ENCODE measurements around the gene ARSA. TPM values are rescaled to one million over a fixed set of nuclear protein-coding genes. Genes with fewer than 3 reads are reported as not detected.
"Not testable (repeated sequence)": the region's sequence is repeated elsewhere in the genome, so short reads cannot be mapped to it uniquely, and the experiment has no call there.

The ARSA gene
- total RNA-seq (2014; rRNA removed; shearing (Covaris generic)) = 19.4 and 24.1 TPM in 2 replicates

- in situ Hi-C loops (cut with HindIII; ENCODE audit: low sequenced_read_pairs) = no loop called here
- peak; percentile 85 for DNase-seq (ENCODE audit: low spot score)
Measured at GRCh38 chr22:50627642-50628542, at the start of gene ARSA. TSS of gene ARSA (minus strand) at chr22:50628152. CDS start at chr22:50627779, 373 bp downstream.

- in situ Hi-C loops (cut with HindIII; ENCODE audit: low sequenced_read_pairs) = no loop called here
- no peak for DNase-seq (ENCODE audit: low spot score)
Measured at GRCh38 chr22:50676661-50677492, 48.9 kb upstream of the ARSA start.

DNA sequence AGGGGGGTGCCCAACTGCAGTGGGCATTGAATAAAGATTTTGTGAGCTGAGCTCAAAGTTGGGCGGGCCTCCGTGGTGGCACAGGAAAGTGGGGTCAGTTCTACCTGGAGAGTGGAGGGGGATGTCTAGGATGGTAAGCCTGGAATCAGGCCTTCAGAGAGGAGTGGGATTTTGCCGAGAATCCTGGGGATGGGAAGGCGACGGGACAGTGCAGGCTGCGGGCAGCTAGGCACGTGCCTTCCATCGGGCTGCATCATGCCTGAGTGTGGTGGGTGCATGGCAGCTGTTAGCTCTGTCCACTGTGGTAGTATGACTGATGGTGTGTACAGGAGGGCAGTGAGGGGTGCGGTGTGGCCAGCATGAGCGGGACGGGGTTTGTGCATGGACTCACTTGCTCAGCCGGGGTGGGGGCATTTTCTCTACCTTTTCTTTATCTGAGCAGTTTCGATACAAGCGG is 48.3 kb upstream of the ARSA start:
- in situ Hi-C loops (cut with HindIII; ENCODE audit: low sequenced_read_pairs) = no loop called here
- DNase-seq (ENCODE audit: low spot score) = no peak

GRCh38 chr22:50675553-50676179 is 47.7 kb upstream of the ARSA start:
- in situ Hi-C loops (cut with HindIII; ENCODE audit: low sequenced_read_pairs) = no loop called here
- DNase-seq (ENCODE audit: low spot score) = no peak

GRCh38 chr22:50674606-50675552 is 46.9 kb upstream of the ARSA start:
- in situ Hi-C loops (cut with HindIII; ENCODE audit: low sequenced_read_pairs) = no loop called here
- peak; percentile 49 for DNase-seq (ENCODE audit: low spot score)

DNA sequence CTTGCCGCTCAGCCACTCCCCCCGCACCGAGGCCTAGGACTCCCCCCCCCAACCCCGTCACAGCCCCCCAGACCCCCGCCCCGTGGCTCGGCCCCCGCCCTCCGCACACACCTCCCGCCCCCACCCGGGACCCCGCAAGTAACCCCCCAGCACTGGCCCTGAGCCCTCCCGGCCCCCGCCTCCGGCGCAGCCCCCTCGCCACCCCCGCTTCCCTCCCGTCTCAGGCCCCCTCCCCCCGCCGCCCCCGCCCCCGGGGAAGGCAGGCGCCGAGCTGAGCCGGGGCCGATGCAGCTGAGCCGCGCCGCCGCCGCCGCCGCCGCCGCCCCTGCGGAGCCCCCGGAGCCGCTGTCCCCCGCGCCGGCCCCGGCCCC is 46.2 kb upstream of the ARSA start:
- in situ Hi-C loops (cut with HindIII; ENCODE audit: low sequenced_read_pairs) = no loop called here
- no peak for DNase-seq (ENCODE audit: low spot score)

DNA sequence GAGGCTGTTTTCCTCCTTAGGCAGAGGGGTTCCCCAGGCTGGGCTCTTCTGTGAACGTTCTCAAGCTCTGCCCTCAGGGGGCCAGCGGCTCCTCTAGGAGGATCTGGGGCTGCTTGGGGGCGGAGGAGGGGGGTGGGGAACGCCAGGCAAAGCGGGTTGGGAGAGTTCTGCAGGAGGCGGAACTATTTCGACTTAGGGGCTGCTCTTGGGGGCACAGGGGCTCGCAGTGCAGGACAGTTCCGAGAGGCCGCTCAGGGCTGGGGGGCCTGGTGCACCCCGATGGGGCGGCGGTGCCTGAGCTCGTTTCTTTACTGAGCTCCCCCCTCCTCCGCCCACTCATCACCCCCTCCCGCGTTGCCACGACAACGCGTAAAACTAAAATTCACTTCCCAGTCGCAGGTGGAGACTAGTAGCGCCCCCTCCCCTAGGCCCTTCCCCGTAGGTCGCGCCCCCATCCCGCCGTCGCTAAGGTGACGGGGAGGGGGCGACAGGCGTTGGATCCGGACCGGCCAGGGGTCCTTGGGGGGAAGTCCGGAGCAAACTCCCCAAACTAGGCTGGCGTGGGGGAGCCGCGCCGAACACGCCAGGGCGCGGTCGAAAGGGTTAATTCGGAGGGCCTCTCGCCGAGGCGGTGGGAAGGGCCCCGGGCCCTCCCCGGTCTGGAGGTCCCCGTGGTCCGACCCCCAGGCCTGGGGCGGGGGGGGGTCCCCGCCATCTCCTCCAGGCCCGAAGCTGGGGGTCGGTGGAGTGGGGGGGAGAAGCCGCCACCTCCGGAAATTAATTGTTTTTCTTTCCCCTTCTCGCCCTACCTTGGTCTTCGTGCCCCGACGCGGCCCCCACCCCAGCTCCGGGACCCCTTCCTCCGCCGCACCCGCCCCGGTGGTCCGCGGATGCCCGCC is 45.5 kb upstream of the ARSA start:
- in situ Hi-C loops (cut with HindIII; ENCODE audit: low sequenced_read_pairs) = no loop called here
- no peak for DNase-seq (ENCODE audit: low spot score)

DNA sequence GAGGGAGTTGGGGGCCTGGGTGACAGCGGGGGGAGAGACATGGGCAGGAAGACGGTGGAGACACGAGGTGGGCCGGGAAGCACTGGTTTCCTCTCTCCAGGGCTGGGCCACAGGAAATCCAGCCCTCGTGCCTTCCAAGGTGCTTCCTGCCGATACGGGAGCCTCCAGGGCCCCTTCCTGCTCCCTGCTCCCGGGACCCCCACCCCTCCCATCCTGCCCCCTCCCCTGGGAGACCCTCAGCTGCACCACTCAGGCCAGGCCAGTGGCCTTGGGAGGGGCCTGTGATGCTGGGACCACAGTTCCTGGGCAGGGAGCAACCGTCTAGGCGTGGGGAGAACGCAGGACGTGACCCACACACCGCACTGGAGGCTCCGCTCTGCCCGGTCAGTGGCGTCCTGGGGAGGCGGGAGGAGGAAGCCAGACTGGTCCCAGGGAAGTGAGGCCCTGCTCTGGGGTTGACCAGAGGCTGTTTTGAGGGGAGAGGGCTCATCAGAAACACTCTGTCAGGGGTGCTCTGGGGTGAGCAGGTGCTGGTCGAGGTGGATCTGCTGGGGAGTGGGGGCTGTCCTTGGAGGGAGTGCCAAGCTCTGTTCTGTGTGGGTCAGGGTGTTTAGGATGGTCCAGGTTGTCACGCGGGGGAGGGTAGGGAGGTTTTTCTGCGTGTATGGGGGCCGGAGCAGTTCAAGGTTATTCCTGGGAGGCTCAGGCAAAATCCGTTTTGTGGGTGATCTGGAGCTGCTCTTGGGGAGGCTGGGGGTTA is 44.7 kb upstream of the ARSA start, which contains the start of gene SHANK3:
TSS of gene SHANK3 (plus strand) at position 353 of the 760 bp plus-strand sequence.
- in situ Hi-C loops (cut with HindIII; ENCODE audit: low sequenced_read_pairs) = no loop called here
- no peak for DNase-seq (ENCODE audit: low spot score)

DNA sequence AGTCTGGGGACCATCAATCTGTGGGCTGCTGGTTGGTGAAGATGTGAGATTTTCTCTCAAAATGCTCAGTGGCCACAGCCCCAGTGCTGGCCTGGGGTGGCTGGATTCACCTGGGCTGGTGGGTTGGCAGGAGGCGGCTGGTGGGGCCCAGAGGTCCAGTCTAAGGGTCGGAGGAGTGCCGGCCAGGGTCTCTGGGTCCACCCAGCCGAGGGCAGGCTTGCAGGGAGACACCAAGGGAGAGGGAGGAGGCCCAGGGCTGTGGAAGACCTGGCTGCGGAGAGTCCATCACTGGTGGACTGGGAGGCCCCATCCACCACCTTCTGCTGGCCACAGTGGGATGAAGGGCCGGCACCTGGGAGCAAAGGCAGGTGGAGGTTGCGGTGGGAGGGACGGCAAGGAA is 44.1 kb upstream of the ARSA start:
- in situ Hi-C loops (cut with HindIII; ENCODE audit: low sequenced_read_pairs) = no loop called here
- no peak for DNase-seq (ENCODE audit: low spot score)

GRCh38 chr22:50671641-50672040 is 43.7 kb upstream of the ARSA start:
- DNase-seq (ENCODE audit: low spot score) = no peak
- in situ Hi-C loops (cut with HindIII; ENCODE audit: low sequenced_read_pairs) = no loop called here

DNA sequence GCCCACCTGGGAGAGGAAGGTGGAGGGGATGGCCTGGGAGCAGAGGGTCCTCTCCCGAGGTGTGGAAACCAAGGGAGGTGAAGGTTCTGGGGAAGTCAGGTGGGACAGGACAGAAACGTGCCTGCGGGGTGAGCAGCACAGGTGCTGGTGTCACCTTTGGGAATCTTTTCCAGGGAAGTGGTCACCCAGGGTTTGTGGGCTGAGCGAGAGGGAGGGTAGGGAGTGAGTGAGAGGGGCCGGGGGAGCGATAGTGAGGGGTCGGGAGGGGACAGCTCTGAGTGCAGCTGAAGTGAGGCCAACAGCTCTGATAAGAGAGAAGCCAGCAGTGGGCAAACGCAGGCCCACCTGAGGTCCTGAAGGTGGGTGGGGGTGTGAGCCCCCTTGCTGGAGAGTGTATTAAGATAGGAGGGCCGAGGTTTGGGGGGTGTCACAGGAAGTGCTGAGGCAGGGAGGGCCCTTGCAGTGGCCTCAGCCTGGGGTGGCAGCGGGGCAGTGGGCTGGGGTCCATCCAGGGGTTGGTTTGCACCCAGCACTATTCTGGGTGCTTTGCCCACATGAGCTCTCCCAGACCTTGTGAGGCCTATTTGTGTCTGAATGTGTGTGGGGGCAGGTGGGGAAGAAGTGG is 43.1 kb upstream of the ARSA start:
- DNase-seq (ENCODE audit: low spot score) = no peak
- in situ Hi-C loops (cut with HindIII; ENCODE audit: low sequenced_read_pairs) = no loop called here

- in situ Hi-C loops (cut with HindIII; ENCODE audit: low sequenced_read_pairs) = no loop called here
- DNase-seq (ENCODE audit: low spot score) = no peak
Measured at GRCh38 chr22:50670513-50670912, 42.6 kb upstream of the ARSA start.

DNA sequence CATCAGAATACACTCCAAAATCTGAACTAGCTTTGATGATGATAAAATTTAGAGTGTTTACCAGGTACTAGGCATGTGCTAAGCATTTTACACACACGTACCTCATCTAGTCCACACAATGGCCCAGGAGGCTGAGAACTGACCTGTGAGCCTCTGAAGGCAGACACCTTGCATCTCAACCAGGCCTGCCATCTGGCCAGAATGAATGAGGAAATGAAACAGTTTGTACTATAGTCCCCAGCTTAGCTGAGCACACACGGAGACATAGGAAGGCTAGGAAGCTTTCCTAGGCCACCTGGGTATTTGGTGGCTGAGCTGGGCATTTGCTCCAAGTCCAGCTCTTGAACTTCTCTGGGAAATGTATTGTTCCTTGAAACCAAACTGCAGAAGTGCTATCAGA is 37.8 kb upstream of the ARSA start:
- in situ Hi-C loops (cut with HindIII; ENCODE audit: low sequenced_read_pairs) = loop anchor here (5.0 kb wide), 1 partner anchor 33 kb away; no protein-coding TSS in a partner anchor

DNA sequence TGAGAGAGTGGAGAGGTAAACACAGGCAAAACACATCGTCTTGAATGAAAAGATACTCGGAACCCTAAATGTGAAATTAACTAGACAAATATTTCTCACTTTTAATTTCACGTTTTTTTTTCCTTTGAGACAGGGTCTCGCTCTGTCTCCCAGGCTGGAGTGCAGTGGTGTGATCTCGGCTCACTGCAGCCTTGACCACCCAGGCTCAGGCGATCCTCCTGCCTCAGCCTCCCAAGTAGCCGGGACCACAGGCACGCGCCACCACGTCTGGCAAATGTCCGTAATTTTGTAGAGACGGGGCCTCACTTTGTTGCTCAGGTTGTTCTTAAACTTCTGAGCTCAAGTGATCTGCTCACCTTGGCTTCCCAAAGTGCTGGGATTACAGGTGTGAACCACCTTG is 37.3 kb upstream of the ARSA start:
- DNase-seq (ENCODE audit: low spot score) = no peak
- in situ Hi-C loops (cut with HindIII; ENCODE audit: low sequenced_read_pairs) = loop anchor here (5.0 kb wide), 1 partner anchor 33 kb away; no protein-coding TSS in a partner anchor

More for the DNA sequence above, 37.8 kb upstream of the ARSA start:
- DNase-seq (ENCODE audit: low spot score) = peak; percentile 73

- in situ Hi-C loops (cut with HindIII; ENCODE audit: low sequenced_read_pairs) = no loop called here
- no peak for DNase-seq (ENCODE audit: low spot score)
Measured at GRCh38 chr22:50660306-50660705, 32.4 kb upstream of the ARSA start.

DNA sequence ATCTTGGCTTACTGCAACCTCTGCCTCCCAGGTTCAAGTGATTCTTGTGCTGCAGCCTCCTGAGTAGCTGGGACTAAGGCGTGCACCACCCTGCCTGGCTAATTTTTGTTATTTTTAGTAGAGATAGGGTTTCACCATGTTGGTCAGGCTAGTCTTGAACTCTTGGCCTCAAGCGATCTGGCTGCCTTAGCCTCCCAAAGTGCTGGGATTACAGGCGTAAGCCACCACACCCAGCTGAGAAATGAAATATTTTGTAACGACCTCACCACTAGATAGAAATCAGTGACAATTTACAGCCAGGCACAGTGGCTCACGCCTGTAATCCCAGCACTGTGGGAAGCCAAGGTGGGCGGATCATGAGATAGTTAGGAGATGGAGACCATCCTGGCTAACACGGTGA is 31.8 kb upstream of the ARSA start:
- in situ Hi-C loops (cut with HindIII; ENCODE audit: low sequenced_read_pairs) = not testable (repeated sequence)

More for the DNA sequence above, 31.8 kb upstream of the ARSA start:
- DNase-seq (ENCODE audit: low spot score) = not testable (repeated sequence)

Data from G401 (cell line).